ENCODE data around the gene NUMBL.

DNA sequence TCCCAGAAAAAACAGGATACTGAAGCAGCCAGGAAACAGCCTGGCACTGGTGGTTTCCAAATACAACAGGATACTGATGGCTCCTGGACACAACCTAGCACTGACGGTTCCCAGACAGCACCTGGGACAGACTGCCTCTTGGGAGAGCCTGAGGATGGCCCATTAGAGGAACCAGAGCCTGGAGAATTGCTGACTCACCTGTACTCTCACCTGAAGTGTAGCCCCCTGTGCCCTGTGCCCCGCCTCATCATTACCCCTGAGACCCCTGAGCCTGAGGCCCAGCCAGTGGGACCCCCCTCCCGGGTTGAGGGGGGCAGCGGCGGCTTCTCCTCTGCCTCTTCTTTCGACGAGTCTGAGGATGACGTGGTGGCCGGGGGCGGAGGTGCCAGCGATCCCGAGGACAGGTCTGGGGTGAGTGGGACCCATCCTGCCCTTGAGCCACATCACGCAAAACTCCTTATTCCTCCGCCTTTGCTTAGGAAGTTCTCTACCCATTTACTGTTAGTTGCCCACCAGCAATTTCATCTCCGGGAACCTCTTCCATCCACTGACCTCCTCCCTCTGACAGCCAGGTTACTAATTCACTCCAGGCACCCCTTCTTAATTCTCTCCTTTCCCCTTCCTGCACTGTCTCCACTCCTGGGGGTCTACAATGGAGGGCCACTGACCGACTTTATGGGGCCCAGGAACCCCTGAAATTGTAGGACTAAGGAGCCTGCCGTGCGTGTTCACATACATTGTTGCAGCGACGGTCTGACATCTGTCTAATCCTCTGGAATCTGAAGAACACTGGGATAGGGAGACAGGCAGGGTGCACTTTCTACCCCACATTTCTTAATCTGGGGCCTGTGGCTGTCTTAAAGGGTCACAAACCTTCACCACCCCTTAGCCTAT lies 27.7 kb upstream of the NUMBL start:
- TF ChIP-seq, protein P1, sequence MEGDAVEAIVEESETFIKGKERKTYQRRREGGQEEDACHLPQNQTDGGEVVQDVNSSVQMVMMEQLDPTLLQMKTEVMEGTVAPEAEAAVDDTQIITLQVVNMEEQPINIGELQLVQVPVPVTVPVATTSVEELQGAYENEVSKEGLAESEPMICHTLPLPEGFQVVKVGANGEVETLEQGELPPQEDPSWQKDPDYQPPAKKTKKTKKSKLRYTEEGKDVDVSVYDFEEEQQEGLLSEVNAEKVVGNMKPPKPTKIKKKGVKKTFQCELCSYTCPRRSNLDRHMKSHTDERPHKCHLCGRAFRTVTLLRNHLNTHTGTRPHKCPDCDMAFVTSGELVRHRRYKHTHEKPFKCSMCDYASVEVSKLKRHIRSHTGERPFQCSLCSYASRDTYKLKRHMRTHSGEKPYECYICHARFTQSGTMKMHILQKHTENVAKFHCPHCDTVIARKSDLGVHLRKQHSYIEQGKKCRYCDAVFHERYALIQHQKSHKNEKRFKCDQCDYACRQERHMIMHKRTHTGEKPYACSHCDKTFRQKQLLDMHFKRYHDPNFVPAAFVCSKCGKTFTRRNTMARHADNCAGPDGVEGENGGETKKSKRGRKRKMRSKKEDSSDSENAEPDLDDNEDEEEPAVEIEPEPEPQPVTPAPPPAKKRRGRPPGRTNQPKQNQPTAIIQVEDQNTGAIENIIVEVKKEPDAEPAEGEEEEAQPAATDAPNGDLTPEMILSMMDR (IDR thresholded peaks at IDR 0.05; ENCODE audit: insufficient read depth, low read length): no peak
- no peak for TF ChIP-seq POLR2AphosphoS5 (IDR thresholded peaks at IDR 0.05; ENCODE audit: low read depth)
- TF ChIP-seq, protein P2, sequence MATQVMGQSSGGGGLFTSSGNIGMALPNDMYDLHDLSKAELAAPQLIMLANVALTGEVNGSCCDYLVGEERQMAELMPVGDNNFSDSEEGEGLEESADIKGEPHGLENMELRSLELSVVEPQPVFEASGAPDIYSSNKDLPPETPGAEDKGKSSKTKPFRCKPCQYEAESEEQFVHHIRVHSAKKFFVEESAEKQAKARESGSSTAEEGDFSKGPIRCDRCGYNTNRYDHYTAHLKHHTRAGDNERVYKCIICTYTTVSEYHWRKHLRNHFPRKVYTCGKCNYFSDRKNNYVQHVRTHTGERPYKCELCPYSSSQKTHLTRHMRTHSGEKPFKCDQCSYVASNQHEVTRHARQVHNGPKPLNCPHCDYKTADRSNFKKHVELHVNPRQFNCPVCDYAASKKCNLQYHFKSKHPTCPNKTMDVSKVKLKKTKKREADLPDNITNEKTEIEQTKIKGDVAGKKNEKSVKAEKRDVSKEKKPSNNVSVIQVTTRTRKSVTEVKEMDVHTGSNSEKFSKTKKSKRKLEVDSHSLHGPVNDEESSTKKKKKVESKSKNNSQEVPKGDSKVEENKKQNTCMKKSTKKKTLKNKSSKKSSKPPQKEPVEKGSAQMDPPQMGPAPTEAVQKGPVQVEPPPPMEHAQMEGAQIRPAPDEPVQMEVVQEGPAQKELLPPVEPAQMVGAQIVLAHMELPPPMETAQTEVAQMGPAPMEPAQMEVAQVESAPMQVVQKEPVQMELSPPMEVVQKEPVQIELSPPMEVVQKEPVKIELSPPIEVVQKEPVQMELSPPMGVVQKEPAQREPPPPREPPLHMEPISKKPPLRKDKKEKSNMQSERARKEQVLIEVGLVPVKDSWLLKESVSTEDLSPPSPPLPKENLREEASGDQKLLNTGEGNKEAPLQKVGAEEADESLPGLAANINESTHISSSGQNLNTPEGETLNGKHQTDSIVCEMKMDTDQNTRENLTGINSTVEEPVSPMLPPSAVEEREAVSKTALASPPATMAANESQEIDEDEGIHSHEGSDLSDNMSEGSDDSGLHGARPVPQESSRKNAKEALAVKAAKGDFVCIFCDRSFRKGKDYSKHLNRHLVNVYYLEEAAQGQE (IDR thresholded peaks at IDR 0.05; ENCODE audit: insufficient replicate concordance, low read depth): no peak
